ENCODE data around the gene FAM20C. TPM values are rescaled to one million over a fixed set of nuclear protein-coding genes. Genes with fewer than 3 reads are reported as not detected.

FAM20C gene
- total and polyA plus RNA-seq, 7 donors = 3.0 to 51.3 (median 21.0) TPM

DNA sequence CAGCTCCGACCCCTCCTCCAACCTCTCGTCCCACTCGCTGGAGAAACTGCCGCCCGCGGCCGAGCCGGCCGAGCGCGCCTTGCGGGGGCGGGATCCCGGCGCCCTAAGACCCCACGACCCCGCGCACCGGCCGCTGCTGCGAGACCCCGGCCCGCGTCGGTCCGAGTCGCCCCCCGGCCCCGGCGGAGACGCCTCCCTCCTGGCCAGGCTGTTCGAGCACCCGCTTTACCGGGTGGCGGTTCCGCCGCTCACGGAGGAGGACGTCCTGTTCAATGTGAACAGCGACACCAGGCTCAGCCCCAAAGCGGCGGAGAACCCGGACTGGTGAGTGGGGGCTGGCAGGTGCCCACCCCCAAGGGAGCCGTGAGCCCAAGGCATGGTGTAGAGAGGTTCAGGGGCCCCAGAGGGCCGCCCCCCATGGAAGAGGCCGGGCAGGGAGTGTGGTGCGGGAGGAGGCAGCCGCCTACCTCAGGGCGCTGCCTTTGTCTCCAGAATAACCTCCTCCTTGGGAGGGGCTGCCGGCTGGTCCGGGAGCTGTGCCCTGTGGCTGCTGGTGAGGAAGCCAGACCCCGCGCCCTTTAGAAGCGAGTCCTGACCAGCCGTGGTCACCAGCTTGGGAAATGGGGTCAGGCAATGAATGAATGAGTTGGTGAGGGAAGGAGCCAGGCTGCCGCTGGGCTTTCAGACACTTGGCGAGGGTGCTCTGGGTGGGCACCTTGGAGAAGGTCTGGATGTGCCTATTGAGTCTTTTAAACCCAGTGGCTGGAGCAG lies 1.3 kb downstream of the FAM20C start:
- H3K4me3 ChIP-seq = peak overlapping the region; percentile 53 to 85 (median 75)
- TF ChIP-seq POLR2AphosphoS5 (IDR thresholded peaks at IDR 0.05) = no peak
- TF ChIP-seq POLR2A (IDR thresholded peaks at IDR 0.05) = no peak
- TF ChIP-seq, protein P1, sequence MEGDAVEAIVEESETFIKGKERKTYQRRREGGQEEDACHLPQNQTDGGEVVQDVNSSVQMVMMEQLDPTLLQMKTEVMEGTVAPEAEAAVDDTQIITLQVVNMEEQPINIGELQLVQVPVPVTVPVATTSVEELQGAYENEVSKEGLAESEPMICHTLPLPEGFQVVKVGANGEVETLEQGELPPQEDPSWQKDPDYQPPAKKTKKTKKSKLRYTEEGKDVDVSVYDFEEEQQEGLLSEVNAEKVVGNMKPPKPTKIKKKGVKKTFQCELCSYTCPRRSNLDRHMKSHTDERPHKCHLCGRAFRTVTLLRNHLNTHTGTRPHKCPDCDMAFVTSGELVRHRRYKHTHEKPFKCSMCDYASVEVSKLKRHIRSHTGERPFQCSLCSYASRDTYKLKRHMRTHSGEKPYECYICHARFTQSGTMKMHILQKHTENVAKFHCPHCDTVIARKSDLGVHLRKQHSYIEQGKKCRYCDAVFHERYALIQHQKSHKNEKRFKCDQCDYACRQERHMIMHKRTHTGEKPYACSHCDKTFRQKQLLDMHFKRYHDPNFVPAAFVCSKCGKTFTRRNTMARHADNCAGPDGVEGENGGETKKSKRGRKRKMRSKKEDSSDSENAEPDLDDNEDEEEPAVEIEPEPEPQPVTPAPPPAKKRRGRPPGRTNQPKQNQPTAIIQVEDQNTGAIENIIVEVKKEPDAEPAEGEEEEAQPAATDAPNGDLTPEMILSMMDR (IDR thresholded peaks at IDR 0.05) = no peak
- no peak for TF ChIP-seq EP300 (IDR thresholded peaks at IDR 0.05)
- intact Hi-C loops (cut with DNase I) = loop anchor here (2.0 to 5.0 kb wide), 2 partner anchors 39 to 45 kb away; no protein-coding TSS in a partner anchor
- H3K4me1 ChIP-seq = peaks cover 0 to 61% (median 56%) of the 10 kb centered on the region in 4 donors
- 2 to 4% methylated on average over 57 of the region's 57 CpGs for WGBS, 2 donors
- H3K9me3 ChIP-seq = no peaks in the 10 kb centered on the region
- H3K27ac ChIP-seq = peak overlapping the region; percentile 87 to 95 (median 94)
- no peaks in the 10 kb centered on the region for H3K27me3 ChIP-seq
- H3K36me3 ChIP-seq = peaks cover 21 to 34% (median 31%) of the 10 kb centered on the region in 4 donors
- no peak for DNase-seq

DNA sequence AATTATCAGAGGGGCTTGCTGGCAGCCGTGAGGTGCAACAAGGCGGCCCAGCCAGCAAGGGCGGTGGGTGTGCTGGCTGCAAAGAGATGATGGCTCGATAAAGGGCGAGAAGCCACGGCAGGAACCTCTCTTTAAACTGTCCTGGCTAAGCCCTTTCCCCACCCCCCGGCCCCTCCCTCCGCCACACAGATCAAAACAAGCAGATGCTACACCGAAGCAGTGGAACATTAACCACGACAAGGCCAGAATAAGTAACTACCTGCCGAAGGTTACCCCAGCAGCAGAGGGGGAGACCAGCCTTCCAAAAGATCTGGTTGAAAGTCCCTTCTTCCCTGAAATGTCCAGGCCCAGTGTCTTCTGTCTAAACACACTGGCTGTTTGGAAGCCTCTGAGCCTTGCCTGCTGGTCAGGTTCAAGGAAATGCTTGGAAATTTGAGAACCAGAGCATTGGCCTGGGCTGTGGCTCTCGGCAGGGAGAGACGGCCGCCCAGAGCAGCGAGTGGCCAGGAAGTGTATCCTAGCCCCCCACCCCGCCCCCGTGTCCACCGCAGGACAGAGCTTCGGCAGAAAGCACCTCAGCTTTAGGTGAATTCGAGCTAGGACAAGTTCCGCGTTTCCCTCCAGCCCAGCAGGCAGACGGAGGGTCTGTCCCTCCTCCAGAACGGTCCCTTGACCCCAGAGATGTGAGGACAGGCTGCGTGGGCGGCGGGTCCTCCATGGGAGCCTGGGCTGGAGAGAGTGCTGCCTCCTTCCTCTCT lies 2.1 kb downstream of the FAM20C start:
- H3K27me3 ChIP-seq = no peaks in the 10 kb centered on the region
- WGBS, 2 donors = 23 to 57% methylated on average over 27 of the region's 27 CpGs

GRCh38 chr7:195010-195829 lies 2.8 kb downstream of the FAM20C start:
- intact Hi-C loops (cut with DNase I) = no loop called here
- no peaks in the 10 kb centered on the region for H3K27me3 ChIP-seq
- H3K9me3 ChIP-seq = no peaks in the 10 kb centered on the region
- H3K4me3 ChIP-seq = peak overlapping the region; percentile 53 to 85 (median 75)
- TF ChIP-seq, protein P1 (IDR thresholded peaks at IDR 0.05) = no peak
- TF ChIP-seq POLR2A (IDR thresholded peaks at IDR 0.05) (no peak), POLR2AphosphoS5 (IDR thresholded peaks at IDR 0.05) (peak in 1 of 4 donors; percentile 19), EP300 (IDR thresholded peaks at IDR 0.05) (peak in 2 of 4 donors; percentile 33 to 54)
- peaks cover 21 to 50% (median 41%) of the 10 kb centered on the region in 4 donors for H3K36me3 ChIP-seq
- peak overlapping the region; percentile 87 to 95 (median 94) for H3K27ac ChIP-seq
- DNase-seq = no peak
- WGBS, 2 donors = 87% methylated on average over 33 of the region's 33 CpGs
- H3K4me1 ChIP-seq = peaks cover 0 to 76% (median 69%) of the 10 kb centered on the region in 4 donors

More for the DNA sequence above, 2.1 kb downstream of the FAM20C start:
- no peak for TF ChIP-seq POLR2A (IDR thresholded peaks at IDR 0.05)
- TF ChIP-seq EP300 (IDR thresholded peaks at IDR 0.05) = no peak
- peak in 2 of 4 donors; percentile 5 to 29 for TF ChIP-seq POLR2AphosphoS5 (IDR thresholded peaks at IDR 0.05)
- Histone ChIP-seq H3K4me3 (peak overlapping the region; percentile 53 to 85 (median 75)), H3K27ac (peak overlapping the region; percentile 87 to 95 (median 94)), H3K36me3 (peaks cover 21 to 42% (median 35%) of the 10 kb centered on the region in 4 donors), H3K4me1 (peaks cover 0 to 69% (median 63%) of the 10 kb centered on the region in 4 donors), H3K9me3 (no peaks in the 10 kb centered on the region)
- DNase-seq = no peak
- intact Hi-C loops (cut with DNase I) = loop anchor here (5.0 kb wide), 1 partner anchor 38 kb away; no protein-coding TSS in a partner anchor

DNA sequence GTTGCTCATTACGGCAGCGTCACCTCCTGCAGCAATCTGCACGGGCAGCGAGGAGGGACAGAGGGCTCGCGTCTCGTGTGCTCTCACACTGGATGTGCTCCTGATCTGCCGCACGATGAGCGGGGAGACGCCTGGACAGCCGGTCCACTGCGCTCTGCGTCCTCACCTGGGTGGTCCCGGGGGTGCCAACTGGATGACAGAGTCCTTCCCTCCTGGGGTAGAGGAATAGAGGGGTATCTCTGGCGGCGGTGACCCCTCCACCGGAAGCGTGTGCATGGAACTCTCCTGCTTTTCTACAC lies 3.4 kb downstream of the FAM20C start:
- WGBS, 2 donors = 95 to 96% methylated on average over 19 of the region's 19 CpGs
- intact Hi-C loops (cut with DNase I) = no loop called here
- Histone ChIP-seq H3K9me3 (no peaks in the 10 kb centered on the region), H3K4me1 (peaks cover 0 to 74% (median 68%) of the 10 kb centered on the region in 4 donors), H3K4me3 (peak overlapping the region in 2 of 4 donors; percentile 70 to 85), H3K27ac (peak overlapping the region; percentile 87 to 95 (median 94)), H3K36me3 (peaks cover 21 to 55% (median 43%) of the 10 kb centered on the region in 4 donors), H3K27me3 (no peaks in the 10 kb centered on the region)
- TF ChIP-seq, protein P1 (IDR thresholded peaks at IDR 0.05) = no peak
- TF ChIP-seq EP300 (IDR thresholded peaks at IDR 0.05) = no peak
- TF ChIP-seq POLR2A (IDR thresholded peaks at IDR 0.05) = no peak
- TF ChIP-seq POLR2AphosphoS5 (IDR thresholded peaks at IDR 0.05) = no peak
- no peak for DNase-seq
